ENCODE results near the gene NFE2L1.

- TF ChIP-seq CTCF (IDR thresholded peaks at IDR 0.05) (peak; percentile 93), ZFX (IDR thresholded peaks at IDR 0.05; ENCODE audit: borderline replicate concordance) (no peak)
Observed at GRCh38 chr17:48026502-48027321, 21.4 kb upstream of the NFE2L1 start.

All from 22Rv1 (cell line).